ENCODE data around the gene CACNA1F.

DNA sequence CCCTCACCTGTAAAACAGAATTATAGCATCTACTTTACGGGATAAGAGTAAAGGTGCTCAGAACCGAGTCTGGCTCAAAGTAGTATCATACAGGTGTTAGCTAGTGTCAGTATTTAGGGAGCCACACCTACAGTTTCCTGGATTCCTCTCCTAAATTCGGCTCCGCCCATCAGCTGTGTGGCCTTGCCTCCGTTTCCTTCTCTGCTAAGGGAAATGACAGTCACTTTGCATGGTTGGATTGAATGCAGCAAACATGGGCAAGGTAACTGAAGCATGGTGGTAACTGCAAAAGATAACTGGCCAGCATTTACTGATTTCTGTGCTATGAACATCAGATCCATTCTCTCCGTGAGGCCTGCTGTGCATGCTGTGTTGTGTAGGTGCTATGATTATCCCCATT lies 39.3 kb upstream of the CACNA1F start:
- TF ChIP-seq, protein P1, sequence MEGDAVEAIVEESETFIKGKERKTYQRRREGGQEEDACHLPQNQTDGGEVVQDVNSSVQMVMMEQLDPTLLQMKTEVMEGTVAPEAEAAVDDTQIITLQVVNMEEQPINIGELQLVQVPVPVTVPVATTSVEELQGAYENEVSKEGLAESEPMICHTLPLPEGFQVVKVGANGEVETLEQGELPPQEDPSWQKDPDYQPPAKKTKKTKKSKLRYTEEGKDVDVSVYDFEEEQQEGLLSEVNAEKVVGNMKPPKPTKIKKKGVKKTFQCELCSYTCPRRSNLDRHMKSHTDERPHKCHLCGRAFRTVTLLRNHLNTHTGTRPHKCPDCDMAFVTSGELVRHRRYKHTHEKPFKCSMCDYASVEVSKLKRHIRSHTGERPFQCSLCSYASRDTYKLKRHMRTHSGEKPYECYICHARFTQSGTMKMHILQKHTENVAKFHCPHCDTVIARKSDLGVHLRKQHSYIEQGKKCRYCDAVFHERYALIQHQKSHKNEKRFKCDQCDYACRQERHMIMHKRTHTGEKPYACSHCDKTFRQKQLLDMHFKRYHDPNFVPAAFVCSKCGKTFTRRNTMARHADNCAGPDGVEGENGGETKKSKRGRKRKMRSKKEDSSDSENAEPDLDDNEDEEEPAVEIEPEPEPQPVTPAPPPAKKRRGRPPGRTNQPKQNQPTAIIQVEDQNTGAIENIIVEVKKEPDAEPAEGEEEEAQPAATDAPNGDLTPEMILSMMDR (IDR thresholded peaks at IDR 0.05) = no peak
- no peak for TF ChIP-seq POLR2A (IDR thresholded peaks at IDR 0.05)
